RWPE1 (cell line): ENCODE data around the gene LAMA3.

Experiments used
- CTCF ChIA-PET: fragments of 350-600 bp; sonication (Branson Sonifier 250); formaldehyde crosslinking; extraction: SDS; loops from one replicate; lab custom pipeline; 2021; lab: Yijun Ruan, JAX
- POLR2A ChIA-PET: fragments of 400-600 bp; formaldehyde crosslinking; extraction: SDS; loops from one replicate; lab custom pipeline; 2020; ENCODE audit warnings: antibody characterized with exemption; ENCODE audit not compliant: low non-redundant PET; lab: Yijun Ruan, JAX
- DNase-seq: peaks from one replicate; pipeline ENCODE4 v3.0.0; 2012; ENCODE audit warnings: low spot score
- H3K27ac ChIP-seq: fragments of 450-650 bp; 2 replicates; pipeline ENCODE4 v1.5.1; 2017
- TF ChIP-seq, protein P1 (sequence below): fragments of 450-650 bp; conservative IDR thresholded peaks from 2 replicates; pipeline ENCODE4 v1.5.1; 2017; ENCODE audit warnings: low read depth, mild to moderate bottlenecking

LAMA3 gene

GRCh38 chr18:23893653-23894052, 204.4 kb downstream of the LAMA3 start:
- DNase-seq = no peak
- H3K27ac ChIP-seq = no peak overlapping the region
- TF ChIP-seq, protein P1, sequence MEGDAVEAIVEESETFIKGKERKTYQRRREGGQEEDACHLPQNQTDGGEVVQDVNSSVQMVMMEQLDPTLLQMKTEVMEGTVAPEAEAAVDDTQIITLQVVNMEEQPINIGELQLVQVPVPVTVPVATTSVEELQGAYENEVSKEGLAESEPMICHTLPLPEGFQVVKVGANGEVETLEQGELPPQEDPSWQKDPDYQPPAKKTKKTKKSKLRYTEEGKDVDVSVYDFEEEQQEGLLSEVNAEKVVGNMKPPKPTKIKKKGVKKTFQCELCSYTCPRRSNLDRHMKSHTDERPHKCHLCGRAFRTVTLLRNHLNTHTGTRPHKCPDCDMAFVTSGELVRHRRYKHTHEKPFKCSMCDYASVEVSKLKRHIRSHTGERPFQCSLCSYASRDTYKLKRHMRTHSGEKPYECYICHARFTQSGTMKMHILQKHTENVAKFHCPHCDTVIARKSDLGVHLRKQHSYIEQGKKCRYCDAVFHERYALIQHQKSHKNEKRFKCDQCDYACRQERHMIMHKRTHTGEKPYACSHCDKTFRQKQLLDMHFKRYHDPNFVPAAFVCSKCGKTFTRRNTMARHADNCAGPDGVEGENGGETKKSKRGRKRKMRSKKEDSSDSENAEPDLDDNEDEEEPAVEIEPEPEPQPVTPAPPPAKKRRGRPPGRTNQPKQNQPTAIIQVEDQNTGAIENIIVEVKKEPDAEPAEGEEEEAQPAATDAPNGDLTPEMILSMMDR = no peak
- POLR2A ChIA-PET = no interaction called here
- CTCF ChIA-PET = no interaction called here

DNA sequence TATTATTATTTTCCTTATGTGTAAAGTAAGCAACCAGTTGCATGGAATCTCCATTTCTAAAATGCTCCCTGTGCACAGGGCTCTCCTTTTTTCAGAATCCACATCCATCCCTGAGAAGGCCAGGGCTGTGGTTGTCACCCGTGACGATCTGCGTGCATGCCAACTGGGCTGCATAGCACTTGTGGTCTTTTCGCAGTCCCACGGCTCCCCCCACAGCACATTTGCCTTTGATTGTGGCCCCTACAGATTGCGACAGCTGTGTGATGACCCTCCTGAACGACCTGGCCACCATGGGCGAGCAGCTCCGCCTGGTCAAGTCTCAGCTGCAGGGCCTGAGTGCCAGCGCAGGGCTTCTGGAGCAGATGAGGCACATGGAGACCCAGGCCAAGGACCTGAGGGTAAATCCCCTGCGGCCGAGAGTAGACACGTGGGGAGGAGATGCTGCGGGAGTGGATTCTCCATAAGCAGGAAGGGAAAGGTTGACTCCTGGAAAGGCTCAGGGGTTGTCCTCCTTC, 205.5 kb downstream of the LAMA3 start:
- TF ChIP-seq, protein P1 = no peak
- CTCF ChIA-PET = no interaction called here
- no peak overlapping the region for H3K27ac ChIP-seq
- POLR2A ChIA-PET = no interaction called here
- no peak for DNase-seq

GRCh38 chr18:23897291-23897690, 208.0 kb downstream of the LAMA3 start:
- ChIA-PET CTCF (no interaction called here), POLR2A (no interaction called here)
- TF ChIP-seq, protein P1 = no peak
- DNase-seq = no peak
- no peak overlapping the region for H3K27ac ChIP-seq

DNA sequence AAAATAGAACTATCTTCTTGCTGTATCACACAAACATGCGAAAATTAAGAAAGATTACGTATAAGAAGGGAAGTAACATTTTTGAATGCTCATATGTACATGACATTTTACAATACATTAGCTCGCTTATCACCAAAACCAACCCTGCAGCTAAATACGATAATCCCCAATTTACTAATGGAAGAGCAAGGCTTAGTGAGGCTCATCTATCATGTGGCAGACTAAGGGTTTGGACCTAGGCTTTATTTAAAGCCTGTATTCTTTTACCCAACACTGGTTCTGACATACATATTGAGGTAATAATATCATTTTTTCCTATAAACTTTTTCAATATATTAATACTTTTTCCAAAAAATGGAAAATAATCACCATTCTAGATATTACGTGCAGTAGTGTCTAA, 208.5 kb downstream of the LAMA3 start:
- no peak overlapping the region for H3K27ac ChIP-seq
- DNase-seq = no peak
- TF ChIP-seq, protein P1 = no peak
- ChIA-PET CTCF (no interaction called here), POLR2A (no interaction called here)

GRCh38 chr18:23900994-23901393, 211.7 kb downstream of the LAMA3 start:
- no peak overlapping the region for H3K27ac ChIP-seq
- DNase-seq = no peak
- POLR2A ChIA-PET = no interaction called here
- CTCF ChIA-PET = no interaction called here
- TF ChIP-seq, protein P1 = no peak

DNA sequence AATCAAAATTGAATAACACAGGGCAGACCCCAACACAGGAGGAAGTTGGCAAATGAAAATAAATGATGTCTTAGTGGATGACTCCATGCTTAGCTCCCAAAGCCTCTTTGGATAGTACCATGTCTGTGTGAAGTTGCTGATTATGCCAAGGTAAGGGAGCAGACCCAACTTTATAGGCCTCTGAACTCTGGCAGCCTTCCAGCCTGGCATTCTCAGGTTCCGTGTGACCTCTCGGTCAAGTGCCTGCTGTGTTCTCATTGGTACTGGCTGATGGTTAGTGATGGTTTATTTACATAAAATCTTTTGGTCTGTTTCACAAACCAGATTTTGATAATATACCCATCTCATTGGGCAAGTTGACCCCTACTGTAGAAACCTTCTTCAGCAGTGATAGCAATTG, 213.1 kb downstream of the LAMA3 start:
- CTCF ChIA-PET = no interaction called here
- POLR2A ChIA-PET = no interaction called here
- DNase-seq = no peak
- TF ChIP-seq, protein P1 = no peak
- H3K27ac ChIP-seq = no peak overlapping the region
